Sciatic nerve (tissue), 2 donors: ENCODE data around the gene CHN2. TPM values are rescaled to one million over a fixed set of nuclear protein-coding genes. Genes with fewer than 3 reads are reported as not detected.

Experiments used
- ATAC-seq: fragments of 200-7000 bp; cut with Tn5 transposase; one replicate; pipeline ENCODE4 v1.9.1; 2020; ENCODE audit warnings: mild to moderate bottlenecking, moderate library complexity
- DNase-seq: peaks from one replicate; pipeline ENCODE4 v3.0.0-alpha.2; 2020; ENCODE audit warnings: low spot score
- intact Hi-C: fragments of 100-400 bp; cut with DNase I; formaldehyde crosslinking; loops from one replicate; pipeline ENCODE4 v1.14.2; 2022
- total RNA-seq: library from RNA; stranded (reverse); fragmentation: NEBNext Ultra II Directional; extraction: Animal tissue kit (Norgen Biotek cat#: 25700); gene quantifications from one replicate; pipeline ENCODE4 v1.2.1, GENCODE V29; 2021
- donor health status: DM: no; HTN: no; CAD: no.
- donor health status: DM: no; HTN: no; CAD: no.

CHN2 gene
- total RNA-seq, 1 donor from 2014 or later: 10.9 TPM

- ATAC-seq (no peak), DNase-seq (no peak)
- intact Hi-C loops: loop anchor here (2.0 kb wide), 1 partner anchor 37 kb away; no protein-coding TSS in a partner anchor
These were observed 169.3 kb downstream of the CHN2 start for GRCh38 chr7:29363636-29364425.

GRCh38 chr7:29364661-29365060 lies 170.1 kb downstream of the CHN2 start:
- DNase-seq (no peak), ATAC-seq (no peak)
- intact Hi-C loops: loop anchor here (2.0 kb wide), 1 partner anchor 36 kb away; no protein-coding TSS in a partner anchor

GRCh38 chr7:29365423-29365822 lies 170.8 kb downstream of the CHN2 start:
- ATAC-seq (no peak), DNase-seq (no peak)
- intact Hi-C loops: loop anchor here (2.0 kb wide), 1 partner anchor 35 kb away; no protein-coding TSS in a partner anchor

GRCh38 chr7:29367784-29368183 lies 173.2 kb downstream of the CHN2 start:
- intact Hi-C loops: no loop called here
- ATAC-seq (no peak), DNase-seq (no peak)

- ATAC-seq (no peak), DNase-seq (no peak)
- intact Hi-C loops: no loop called here
These were observed 175.4 kb downstream of the CHN2 start for GRCh38 chr7:29369909-29370488.

GRCh38 chr7:29370531-29371314 lies 176.1 kb downstream of the CHN2 start:
- DNase-seq (no peak), ATAC-seq (no peak)
- intact Hi-C loops: no loop called here

- intact Hi-C loops: no loop called here
- DNase-seq (no peak), ATAC-seq (no peak)
These were observed 176.9 kb downstream of the CHN2 start for GRCh38 chr7:29371472-29371871.

- intact Hi-C loops: no loop called here
- ATAC-seq: no peak
- no peak for DNase-seq
These were observed 177.9 kb downstream of the CHN2 start for GRCh38 chr7:29372351-29373090.

GRCh38 chr7:29375641-29376562 lies 181.3 kb downstream of the CHN2 start:
- ATAC-seq (peak; percentile 22), DNase-seq (no peak)
- intact Hi-C loops: no loop called here

GRCh38 chr7:29377718-29378117 lies 183.1 kb downstream of the CHN2 start:
- ATAC-seq: no peak
- intact Hi-C loops: no loop called here
- no peak for DNase-seq

GRCh38 chr7:29379551-29379950 lies 185.0 kb downstream of the CHN2 start:
- ATAC-seq: no peak
- no peak for DNase-seq
- intact Hi-C loops: no loop called here

GRCh38 chr7:29381206-29382094 lies 186.9 kb downstream of the CHN2 start:
- ATAC-seq (no peak), DNase-seq (no peak)
- intact Hi-C loops: no loop called here

GRCh38 chr7:29384277-29384676 lies 189.7 kb downstream of the CHN2 start:
- DNase-seq (no peak), ATAC-seq (no peak)
- intact Hi-C loops: no loop called here

GRCh38 chr7:29385214-29385814 lies 190.7 kb downstream of the CHN2 start:
- intact Hi-C loops: no loop called here
- ATAC-seq (no peak), DNase-seq (no peak)

- ATAC-seq (no peak), DNase-seq (no peak)
- intact Hi-C loops: no loop called here
These were observed 191.7 kb downstream of the CHN2 start for GRCh38 chr7:29386196-29386765.

- intact Hi-C loops: no loop called here
- no peak for DNase-seq
These were observed 196.7 kb downstream of the CHN2 start for GRCh38 chr7:29391262-29391661.

GRCh38 chr7:29394321-29394720 lies 199.7 kb downstream of the CHN2 start:
- intact Hi-C loops: no loop called here
- DNase-seq (no peak), ATAC-seq (no peak)

More at GRCh38 chr7:29391262-29391661, 196.7 kb downstream of the CHN2 start:
- no peak for ATAC-seq
